ENCODE data around the gene PAK1.
"Not testable (repeated sequence)": the region's sequence is repeated elsewhere in the genome, so short reads cannot be mapped to it uniquely, and the experiment has no call there.

PAK1 gene

DNA sequence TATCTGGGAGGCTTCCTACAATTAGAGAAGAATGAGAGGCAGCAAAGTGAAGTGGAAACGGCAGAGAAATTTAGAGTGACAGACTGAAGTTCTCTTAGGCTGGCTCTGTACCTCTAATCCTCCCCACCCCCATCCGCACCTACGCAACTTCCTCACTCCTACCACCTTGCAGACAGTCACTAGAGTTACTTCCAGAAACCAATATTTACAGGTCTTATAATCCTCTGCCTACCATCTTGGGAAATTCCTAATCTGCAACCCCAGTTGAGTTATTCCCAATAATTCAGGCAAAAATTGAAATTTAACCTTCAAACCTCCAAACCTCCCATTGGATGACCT is 71.7 kb downstream of the PAK1 start:
- no peak for DNase-seq (ENCODE audit: low spot score)

DNA sequence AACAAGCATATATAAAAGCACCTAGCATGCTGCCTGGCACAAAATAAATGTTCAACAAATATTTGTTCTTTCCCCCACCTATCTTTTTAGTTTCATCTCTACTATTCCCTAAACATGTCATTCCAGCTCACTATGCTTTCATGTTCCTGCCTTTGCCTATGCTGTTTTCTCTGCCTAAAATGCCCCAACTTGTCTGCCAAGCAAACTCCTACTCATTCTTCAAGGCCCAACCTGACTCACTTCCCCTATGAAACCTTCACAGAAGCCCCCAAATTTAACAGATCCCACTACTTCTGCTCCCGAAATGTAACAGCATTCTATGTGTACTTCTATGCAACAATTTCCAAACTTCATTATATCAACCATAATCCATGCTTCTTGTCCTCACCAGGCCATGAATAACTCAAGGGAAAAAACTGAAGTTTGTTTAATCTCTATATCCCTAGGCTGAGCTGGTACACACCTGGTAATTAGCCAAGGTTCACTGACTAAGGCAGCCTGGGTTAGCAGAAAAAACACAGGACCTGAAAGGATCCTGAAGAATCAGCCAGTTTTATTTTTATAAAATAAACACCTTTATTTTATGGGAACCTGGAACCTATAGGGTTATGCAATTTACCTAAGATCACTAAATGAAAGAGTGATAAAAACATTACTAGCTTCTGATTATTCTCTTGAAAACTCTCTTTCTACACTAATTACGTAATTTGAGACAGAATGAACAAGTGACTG is 72.2 kb downstream of the PAK1 start:
- no peak for DNase-seq (ENCODE audit: low spot score)

DNA sequence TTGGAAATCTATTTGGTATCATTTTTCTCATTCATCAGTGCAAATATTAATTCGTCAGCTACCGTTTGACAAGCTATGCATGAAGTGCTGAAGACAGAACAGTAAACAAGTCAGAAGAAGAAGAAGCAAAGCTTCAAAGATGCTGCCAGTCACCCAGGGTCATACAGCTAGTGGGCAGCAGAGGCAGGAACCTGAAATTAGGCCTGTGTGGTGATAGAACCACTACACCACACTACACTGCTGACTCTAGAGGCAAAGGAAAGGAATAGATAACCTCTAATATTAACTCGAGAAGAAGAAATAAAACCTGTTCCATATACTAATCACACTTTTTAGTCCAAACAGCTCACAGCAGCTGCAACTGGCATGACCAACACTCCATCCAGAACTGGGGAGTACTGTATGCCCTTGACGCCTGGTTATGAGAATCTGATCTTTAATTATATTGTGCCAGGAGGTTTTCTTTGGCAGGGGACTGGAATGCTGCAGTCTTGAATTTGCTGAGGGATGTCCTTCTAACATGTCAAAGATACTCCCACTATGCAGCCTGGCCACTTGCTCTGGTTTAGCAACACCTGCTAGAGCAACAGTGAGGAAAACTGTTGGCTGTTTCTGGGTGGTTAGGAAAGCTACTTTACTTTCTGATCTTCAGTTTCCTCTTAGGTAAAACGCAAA is 73.0 kb downstream of the PAK1 start:
- DNase-seq (ENCODE audit: low spot score): no peak

DNA sequence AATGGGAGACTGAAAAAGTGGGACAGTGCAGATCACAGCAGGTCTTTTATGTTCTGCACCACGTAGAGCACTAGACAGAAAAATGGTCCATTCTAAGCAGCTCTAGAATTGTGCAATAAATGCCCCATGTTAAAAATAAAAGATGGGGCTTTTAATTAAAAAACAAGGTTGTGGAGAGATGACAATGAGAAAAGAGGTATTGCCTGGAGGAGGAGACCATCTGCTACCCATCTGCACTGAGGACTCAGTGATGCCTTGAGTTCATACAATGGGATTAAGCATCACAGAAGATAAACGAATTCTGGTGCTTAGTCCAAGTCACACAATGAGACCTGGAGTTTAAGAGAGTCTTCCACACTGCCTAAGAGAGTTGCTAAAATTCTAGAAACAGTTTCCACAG is 73.6 kb downstream of the PAK1 start:
- no peak for DNase-seq (ENCODE audit: low spot score)

DNA sequence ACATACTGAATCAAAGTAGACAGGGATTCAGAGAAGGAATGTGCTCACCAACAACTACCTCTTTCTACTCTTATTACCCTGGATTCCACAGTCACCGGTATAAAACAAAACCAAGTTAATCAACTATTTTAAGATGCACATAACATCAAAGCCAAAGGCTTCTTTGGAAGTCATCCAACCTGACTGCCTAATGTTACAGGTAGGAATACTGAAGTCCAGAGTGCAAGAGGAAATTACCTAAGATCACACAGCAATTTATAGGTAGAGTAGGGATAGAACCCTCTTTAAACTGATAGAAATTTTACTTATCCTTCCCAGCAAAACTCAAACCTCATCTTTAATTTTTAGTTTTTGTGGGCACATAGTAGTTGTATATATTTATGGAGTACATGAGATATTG is 76.3 kb downstream of the PAK1 start:
- DNase-seq (ENCODE audit: low spot score): no peak

DNA sequence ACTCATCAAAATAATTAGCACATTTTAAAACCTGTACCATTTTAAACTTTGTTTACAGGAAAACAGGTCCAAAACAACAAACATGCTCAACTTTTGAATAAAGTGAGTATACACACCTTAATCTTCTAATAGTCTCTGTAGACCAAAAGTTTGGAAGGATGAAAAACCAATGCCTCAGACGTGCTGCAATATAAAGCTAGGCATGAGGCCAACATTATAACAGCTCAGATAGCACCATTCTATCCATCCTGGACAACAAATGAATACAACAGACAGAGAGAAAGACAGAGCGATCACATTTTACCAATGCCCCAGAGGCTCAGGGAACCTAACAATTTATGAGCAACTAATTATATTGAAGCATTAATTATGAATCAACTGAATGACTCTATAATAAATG is 77.0 kb downstream of the PAK1 start:
- no peak for DNase-seq (ENCODE audit: low spot score)

DNA sequence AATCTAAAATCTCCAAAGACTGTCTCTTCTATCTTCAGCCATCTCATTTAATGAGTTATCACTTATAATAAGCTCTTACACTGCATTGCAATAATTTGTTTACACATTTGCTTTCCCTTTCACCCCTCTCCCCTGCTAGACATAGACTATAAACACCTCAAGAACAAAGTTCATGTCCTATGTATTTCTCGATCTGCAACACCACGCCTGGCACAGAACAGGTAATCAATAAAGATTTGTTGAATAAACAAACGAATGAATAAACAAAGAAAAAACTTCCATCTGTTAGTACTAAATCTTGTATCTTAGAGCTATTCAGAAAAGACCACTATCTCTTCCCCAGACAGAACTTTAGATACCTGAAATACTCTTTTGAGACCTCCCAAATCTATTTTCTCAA is 77.6 kb downstream of the PAK1 start:
- DNase-seq (ENCODE audit: low spot score): no peak

DNA sequence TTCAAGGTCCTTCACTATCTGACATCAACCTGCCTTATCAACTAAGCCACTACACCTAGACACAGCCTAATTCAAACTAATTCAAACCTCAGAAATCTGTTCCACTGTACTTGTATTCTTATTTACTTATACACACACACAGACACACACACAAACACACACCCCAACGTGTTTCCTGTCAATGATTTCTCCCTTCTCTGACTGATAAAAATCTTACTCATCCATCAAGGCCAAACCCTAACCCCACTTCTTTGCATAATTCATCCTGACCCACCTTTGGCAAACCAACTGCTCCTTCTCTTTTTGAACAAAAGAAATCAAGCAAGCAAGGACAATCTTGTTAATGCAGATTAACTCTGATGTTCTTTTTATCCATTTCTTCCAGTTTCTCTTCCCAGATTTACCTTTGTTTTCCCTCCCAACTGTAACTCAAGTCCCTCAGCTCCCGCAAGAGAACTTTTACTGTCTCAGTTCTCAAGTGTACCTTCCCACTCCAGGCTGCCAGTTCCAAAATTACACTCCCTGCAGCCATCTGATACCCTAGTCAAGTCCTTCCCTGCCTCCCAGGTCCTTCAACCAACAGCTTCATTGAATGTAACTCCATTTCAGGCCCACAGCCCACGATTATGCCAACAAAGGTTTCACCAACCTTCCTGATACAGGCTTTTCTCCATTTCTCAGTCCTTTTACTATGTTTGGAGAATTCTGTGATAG is 78.3 kb downstream of the PAK1 start:
- no peak for DNase-seq (ENCODE audit: low spot score)

DNA sequence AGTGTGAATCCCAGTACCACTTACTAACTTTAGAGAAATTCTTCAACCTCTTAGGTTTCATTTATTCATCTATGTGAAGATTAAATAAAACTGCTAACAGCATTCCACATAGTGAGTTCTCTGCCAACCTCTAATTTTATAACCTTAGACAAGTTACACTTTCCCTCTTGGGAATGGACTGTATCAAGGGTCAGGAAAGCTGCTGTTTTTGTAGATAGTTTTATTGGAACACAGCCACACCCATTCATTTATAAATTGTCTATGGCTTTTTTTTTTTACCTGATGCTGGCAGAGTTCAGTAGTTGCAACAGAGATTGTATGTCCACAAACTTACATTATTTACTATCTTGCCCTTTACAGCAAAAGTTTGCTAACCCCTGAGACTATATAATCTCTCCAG is 81.1 kb downstream of the PAK1 start:
- no peak for DNase-seq (ENCODE audit: low spot score)

DNA sequence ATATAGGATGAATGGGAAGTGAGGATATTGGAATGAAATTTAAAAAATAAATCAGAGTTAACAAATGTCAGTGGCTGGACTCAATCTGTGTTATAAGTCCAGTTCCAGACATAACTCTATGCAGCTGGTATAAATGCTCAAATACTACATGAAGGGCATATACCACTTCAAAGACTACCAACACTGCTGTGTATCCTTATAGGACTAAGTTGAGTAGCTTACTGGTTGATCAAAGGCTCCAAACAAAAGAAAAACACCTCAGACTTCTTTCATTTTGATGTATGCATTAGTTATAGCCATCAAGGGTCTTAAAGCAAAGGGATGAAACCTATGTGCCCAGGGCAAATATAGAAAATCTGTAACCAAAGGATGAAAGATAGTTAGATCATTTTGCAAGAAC is 86.2 kb downstream of the PAK1 start:
- no peak for DNase-seq (ENCODE audit: low spot score)

DNA sequence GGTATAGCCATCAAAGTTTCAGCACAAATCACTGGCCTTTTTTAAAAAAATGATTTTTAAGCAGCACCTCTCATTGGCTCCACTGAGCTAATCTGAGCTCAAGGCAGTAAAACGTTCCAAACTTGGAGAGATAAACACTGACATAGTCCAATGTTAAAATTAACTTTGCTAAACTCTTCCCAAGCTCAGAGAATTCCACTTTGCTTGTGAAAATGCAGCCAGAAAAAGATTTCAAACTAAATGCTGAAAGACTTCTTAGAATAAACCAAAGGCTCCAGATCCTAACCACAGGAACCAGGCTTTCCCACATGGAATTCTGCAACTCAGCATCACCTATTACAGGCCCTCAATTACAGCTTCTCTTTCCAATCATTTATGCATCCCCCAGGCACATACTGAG is 87.7 kb downstream of the PAK1 start:
- no peak for DNase-seq (ENCODE audit: low spot score)

DNA sequence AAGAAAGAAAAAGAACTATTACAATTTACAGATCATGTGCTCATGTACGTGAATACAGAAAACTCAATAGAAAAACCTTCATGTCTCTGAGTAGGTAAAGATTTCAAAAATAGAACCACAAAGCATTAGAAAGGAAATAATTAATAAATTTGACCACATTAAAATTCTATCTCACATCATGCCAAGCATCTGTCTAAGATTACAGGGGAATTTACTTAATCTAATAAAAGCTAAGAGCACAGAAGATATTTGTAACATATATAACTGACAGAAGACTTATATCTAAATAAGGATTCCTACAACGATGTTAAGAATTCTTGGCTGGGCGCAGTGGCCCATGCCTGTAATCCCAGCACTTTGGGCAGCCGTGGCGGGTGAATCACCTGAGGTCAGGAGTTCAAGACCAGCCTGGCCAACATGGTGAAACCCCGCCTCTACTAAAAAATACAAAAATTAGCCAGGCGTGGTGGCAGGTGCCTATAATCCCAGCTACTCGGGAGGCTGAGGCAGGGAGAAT is 88.6 kb downstream of the PAK1 start:
- not testable (repeated sequence) for DNase-seq (ENCODE audit: low spot score)

DNA sequence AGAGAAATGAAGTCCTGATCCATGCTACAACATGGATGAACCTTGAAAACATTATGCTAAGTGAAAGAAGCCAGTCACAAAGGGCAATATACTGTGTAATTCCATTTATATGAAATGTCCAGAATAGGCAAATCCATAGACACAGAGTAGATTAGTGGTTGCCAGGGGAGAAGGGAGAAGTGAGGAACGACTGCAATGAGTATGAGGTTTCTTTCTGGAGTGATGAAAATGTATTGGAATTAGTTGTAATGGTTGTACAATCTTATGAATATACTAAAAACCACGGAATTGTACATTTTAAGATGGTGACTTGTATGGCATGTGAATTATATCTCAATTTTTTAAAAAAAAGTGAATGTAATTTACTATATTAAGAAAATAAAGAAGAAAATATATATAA is 89.3 kb downstream of the PAK1 start:
- DNase-seq (ENCODE audit: low spot score): no peak

DNA sequence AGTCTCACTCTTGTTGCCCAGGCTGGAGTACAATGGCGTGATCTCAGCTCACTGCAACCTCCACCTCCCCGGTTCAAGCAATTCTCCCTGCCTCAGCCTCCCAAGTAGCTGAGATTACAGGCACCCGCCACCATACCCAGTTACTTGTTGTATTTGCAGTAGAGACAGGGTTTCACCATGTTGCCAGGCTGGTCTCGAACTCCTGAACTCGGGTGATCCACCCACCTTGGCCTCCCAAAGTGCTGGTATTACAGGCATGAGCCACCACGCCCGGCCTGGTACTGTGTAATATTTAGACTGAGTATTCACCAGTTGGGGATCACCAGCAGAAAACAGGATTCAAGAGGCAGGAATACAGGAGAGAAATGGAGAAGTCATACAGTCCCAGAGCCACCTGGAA is 90.5 kb downstream of the PAK1 start:
- DNase-seq (ENCODE audit: low spot score): not testable (repeated sequence)

DNA sequence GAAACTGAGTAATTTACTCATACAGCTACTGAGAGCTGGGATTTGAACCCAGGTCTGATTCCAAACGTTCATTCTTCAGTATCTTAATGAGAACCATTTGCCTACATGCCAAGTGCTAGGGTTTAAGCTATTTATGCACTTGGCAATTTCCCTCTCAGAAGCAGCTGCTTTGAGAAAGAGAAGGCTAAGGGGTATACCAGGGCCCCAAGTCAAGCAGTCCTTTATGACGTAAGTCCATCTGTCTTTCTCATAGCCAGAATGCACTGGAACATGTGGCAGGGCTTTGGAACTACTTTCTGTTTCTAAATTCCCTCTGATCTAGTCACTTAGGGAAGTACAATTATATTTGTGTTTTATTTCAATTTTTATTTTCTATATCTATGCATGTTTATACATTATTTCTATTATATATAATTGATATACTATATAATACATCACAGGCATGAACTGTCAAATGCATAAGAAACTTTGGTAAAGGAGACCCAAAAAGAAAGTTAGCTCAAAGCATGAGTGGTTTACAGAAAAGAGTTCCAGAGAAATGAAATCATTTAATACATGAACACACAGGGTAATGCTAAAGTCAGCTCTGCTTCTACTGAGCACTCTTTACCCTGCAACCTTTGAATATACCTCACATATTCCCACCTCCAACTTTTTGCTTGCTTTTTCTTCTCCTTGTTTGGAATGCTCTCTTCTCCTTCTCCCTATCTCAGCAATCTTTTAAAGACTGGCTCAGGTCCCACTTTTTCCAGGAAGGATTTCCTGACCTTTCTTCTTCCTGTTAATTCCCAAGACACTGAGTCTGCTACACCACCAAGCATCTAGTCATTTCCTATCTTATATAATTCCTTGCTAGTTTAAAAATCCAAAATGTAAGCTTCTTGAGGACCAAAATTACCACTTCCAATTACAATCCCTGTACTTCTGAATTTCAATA is 91.9 kb downstream of the PAK1 start:
- DNase-seq (ENCODE audit: low spot score): no peak

DNA sequence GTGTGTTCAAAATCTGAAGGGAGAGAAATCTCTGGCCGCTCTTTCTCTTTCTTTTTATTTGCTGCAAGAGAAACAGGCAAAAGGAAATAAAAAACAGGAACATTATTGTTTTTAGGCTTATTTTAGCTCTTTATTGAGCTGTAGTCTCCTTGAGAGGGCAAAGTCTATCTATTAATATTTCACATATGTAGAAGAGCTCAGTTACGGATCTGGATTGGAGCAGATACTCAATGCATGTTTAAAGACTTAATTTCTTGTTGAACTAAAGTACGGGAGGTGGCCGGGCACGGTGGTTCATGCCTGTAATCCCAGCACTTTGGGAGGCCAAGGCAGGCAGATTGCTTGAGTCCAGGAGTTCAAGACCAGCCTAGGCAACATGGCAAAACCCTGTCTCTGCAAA is 94.0 kb downstream of the PAK1 start:
- no peak for DNase-seq (ENCODE audit: low spot score)

DNA sequence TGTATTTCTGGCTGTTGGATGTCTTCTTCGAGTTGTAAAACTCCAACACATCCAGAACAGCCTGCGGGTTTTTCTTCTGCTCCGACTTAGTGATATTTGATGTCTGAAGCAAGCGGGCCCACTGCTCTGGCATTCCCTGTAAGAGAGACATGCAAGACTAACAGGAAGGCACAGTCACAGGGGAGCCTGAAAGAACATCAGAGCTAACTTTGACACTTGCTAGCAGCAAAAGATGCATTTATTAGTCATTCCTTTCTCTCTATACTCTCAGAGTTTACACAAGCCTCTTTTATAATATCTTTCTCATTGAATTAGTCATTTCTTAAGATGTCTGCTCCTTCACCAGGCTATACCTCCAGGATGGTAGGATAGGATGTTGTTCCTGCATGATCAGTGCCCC is 94.6 kb downstream of the PAK1 start:
- peak; percentile 13 for DNase-seq (ENCODE audit: low spot score)

DNA sequence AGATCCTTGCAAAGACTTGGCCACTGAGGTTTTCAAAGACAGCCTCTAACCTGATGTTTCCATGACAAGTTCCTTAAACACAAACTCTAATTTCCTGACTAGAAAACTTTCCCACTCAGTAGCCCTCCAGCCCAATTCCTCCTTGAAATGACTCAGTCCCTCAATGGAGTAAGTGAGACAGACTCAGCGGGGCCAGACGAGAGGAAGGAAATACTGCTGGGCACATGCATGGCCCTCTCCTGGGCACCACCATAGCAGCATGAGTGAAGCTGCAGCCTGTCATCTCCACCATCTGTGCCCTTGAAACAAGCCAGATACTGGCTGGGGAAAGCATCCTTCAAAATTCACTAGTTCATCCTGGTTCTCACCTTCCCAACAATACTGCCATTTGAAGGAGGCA is 96.2 kb downstream of the PAK1 start:
- no peak for DNase-seq (ENCODE audit: low spot score)

DNA sequence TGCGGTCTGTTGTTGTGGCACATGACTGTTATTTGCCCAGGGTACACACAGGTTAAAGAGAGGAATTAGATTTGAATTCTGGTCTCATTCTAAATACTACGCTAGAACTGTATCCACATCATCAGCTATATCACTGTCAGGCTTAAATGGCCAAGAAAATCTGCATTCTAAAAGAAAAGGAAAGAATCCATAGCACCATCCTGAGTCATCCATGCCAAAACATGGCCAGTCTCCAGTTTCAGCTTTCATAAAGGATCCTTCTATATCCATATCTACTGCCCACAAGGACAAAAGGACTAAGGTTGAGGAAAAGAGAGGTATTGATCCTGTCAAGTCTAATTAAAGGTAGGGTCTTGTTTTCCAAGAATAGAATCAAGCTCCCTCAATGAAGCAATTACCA is 98.8 kb downstream of the PAK1 start:
- no peak for DNase-seq (ENCODE audit: low spot score)

DNA sequence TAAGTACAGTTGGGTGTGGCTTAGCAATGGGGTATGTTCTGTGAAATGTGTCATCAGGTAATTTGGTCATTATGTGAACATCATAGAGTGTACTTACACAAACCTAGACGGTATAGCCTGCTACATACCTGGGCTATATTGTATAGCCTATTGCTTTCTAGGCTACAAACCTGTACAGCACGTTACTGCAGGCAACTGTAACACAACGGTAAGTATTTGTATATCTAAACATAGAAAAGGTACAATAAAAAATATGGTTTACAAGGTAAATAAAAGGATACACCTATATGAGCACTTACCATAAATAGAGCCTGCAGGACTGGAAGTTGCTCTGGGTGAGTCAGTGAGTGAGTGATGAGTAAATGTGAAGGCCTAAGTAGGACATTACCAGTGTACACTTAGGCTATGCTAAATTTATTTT is 99.3 kb downstream of the PAK1 start:
- peak; percentile 24 for DNase-seq (ENCODE audit: low spot score)

DNA sequence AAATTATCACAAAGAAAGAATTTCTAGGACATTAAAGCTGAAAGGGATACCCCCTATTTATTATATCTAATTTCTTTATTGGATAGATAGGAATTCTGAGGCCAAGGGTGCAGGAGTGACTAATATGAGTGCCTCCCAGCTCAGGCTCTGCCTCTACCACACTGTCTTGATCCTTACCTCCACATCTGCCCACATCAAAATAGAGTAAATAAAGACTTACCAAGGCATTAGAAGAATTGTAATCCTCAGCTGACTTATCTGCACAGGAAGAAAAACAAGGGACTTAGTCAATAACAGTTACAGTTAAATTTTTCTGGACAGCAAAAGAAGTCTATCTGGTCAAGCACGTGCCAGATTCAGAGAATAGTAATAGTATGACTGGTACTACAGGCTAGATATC is 99.8 kb downstream of the PAK1 start:
- no peak for DNase-seq (ENCODE audit: low spot score)

DNA sequence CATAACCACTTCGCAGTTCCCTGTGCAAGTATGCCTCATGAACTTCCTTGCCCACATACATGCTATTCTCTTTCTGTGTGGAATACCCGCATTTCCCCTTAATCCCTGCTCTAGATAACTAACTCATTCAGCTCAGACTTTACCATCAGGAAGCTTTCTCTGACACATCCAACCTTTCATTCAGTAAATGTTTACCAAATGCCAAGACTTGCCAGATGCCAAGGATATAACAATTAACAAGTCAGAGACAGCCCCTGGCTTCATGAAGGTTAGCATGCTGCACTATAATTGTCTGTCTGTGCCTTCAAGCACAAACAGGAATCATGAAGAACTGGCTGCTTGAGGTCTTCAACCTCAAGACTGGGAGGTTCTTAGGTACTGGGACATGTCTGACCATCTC is 101.2 kb downstream of the PAK1 start:
- DNase-seq (ENCODE audit: low spot score): no peak
